GM19099 (cell line): ENCODE results near the gene GAB2.

Source experiments
- POLR2A ChIP-seq: IDR thresholded peaks from 3 replicates; pipeline ENCODE4 v1.6.1; 2011; ENCODE audit warnings: low read depth; ENCODE audit not compliant: insufficient read length; ENCODE audit errors: extremely low read depth

The GAB2 gene

DNA sequence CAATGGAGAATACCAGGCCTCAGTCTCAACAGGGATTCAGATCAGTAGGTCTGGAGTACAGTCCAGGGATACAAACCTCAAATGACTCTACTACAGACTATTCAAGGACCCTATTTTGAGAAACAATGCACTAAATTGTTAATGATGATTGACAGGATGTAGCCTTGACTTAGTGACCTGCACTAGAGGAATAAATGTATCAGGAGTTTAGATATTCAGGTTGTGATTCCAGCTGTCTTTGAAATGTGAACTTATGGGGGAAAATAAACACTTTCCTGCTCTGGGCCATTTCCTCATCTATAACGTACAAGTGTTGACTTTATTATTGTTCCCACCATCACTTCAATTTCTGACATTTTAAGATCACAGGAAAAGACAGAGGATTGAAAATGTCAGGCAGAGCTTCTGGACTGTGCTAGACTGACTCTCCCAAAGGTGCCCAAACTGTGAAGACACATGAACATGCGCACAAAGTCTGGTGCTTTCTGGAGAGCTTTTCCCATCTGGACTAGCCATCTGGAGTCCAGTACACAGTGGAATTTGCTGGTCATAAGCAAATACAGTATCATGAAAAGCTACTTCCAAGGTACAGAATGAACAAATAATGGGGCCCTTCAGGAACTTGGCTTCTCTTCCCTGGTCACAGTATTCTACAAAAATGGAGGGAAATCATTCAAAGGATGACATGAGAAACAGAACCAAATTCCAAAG is 118.5 kb downstream of the GAB2 start:
- no peak for TF ChIP-seq POLR2A

DNA sequence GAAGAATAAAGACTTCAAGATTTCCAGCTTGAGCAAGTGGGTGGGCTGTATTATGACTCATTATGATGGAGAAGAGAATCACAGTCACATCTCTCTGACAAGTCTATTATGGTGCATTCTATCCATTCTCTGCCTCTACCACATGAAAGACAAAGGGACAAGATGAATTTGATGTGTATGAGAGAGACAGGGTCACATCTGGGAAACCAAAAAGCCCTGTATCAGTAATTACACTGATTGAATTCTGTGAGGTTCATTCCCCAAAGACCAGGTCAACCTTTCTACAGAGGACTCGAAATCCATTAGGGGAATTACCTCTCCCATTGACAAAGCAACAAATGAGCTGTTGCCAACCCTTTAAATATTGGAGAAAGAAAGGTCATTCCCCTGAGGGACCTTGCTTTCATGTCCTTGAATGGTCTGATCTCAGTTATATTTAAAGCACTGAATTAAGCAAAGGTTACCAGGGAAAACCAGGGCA is 119.3 kb downstream of the GAB2 start:
- no peak for TF ChIP-seq POLR2A

DNA sequence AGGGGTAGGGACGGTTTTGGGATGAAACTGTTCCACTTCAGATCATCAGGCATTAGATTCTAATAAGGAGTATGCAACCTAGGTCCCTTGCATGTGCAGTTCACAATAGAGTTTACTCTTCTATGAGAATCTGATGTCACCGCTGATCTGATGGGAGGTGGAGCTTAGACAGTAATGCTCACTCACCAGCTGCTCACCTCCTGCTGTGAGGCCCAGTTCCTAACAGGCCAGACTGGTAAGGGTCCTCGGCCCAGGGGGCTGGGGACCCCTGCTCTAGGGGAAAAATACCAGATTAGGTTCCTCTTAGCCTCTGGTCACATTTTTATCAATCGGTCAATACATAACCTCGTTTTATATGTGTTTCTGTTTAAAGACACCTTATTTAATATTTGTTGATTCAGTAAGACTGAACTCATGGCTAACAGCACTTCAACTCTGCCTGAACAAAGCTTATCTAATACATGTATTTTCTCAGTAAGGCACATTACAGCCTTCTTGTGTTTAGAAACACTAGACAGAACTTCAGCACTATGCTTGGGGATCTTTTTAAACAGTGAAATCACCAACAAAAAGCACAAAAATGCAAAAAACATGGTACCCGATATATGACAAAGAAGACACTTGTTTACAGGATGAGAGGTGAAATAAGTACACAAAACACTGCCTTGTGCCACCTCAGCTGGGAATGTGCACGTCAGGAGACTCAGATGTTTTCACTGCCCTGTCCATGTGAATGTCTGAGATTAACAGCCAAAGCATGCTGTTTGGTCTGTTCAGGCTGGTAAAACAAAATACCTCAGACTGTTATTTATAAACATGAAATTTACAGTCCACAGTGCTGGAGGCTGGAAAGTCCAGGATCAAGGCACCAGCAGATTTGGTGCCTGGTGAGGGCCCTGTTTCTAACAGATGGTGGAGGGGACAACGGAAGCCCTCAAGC is 121.4 kb downstream of the GAB2 start:
- TF ChIP-seq POLR2A, result no peak

DNA sequence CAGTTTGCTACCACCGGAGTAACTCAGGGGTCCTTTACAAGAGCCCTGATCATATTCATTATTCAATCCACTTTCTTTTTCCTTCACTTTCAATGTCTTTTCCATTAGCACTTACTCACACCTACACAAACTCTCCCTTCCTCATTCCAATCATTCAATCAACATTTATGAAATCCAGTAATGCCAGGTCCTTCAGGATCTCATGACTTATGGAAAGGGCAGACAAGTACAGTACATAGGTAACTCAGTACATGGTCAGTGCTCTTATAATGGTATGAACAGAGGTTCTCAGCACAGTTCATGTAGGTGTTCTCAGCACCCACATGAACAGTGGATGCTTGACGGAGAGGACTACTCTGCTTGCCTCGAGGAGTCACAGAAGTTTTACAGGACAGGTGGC is 122.3 kb downstream of the GAB2 start:
- TF ChIP-seq POLR2A, result no peak

DNA sequence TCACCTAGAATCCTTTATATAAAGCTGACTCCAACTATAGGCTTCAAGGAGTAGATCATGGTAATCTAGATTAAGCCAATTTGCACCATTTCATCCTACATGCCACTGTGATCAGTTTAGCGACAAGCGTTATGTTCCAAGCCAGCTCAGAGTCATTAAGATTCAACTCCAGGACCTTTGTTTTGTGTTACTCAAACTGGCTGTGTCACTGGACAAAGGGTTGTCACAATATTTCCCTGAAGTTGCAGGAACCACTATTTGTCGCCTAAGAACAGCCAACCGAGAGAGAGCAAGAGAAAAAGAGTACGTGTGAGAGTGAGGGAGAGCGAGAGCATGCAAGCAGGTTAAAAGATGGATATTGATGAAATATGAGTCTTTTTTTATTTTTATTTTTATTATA is 124.1 kb downstream of the GAB2 start:
- TF ChIP-seq POLR2A, result no peak

DNA sequence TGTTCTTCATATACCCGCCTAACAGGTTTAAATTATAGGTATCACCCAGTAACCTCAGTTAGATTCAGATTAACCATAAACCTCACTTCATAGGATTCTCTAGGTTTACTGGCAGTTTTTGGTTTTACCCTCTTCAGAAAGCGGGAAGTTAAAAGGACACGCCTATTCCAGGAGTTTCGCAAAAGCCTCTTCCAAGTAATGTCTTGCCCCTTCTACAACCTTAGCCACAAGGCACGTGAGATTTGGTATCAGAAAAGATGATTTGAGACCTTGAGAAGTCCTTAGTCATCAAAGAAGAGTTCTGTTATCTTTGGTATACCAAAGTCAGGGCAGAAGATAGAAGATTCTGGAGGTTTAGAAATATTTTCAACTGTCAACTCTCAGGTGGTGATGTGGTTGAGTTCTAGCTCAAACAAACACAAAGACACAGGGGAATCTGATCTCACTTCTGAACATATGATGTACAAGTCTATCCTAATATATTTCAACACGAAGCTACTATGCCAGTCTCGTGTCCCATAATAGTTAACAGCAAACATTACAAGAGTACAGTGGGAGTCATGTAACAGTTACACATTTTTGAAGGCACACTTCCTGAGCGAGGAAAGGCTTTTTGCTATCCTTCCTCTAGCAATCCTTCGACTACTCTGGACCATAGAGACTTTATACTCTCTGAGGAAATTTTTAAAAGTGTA is 125.4 kb downstream of the GAB2 start:
- TF ChIP-seq POLR2A, result no peak

DNA sequence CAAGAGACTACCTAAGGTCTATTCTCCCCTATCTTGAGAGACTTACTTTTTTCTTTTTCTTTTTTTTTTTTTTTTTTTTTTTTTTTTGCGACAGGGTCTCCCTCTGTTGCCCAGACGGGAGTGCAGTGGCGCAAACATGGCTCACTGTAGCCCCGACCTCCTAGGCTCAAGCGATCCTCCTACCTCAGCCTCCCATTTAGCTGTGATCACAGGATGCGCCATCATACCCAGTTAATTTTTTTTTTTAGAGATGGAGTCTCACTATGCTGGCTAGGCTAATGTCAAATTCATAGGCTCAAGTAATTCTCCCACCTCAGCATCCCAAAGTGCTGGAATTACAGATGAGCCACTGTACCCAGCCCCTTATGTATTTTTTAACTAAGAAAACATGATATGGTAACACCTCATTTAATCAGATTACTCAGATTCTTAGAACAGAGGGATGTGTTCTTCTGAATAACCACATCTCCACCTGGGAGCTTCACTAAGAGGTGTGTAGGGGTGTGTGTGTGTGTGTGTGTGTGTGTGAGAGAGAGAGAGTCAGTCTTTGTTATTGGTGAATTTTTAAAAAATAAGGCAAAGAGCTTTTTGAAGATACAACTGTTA is 126.0 kb downstream of the GAB2 start:
- no peak for TF ChIP-seq POLR2A

DNA sequence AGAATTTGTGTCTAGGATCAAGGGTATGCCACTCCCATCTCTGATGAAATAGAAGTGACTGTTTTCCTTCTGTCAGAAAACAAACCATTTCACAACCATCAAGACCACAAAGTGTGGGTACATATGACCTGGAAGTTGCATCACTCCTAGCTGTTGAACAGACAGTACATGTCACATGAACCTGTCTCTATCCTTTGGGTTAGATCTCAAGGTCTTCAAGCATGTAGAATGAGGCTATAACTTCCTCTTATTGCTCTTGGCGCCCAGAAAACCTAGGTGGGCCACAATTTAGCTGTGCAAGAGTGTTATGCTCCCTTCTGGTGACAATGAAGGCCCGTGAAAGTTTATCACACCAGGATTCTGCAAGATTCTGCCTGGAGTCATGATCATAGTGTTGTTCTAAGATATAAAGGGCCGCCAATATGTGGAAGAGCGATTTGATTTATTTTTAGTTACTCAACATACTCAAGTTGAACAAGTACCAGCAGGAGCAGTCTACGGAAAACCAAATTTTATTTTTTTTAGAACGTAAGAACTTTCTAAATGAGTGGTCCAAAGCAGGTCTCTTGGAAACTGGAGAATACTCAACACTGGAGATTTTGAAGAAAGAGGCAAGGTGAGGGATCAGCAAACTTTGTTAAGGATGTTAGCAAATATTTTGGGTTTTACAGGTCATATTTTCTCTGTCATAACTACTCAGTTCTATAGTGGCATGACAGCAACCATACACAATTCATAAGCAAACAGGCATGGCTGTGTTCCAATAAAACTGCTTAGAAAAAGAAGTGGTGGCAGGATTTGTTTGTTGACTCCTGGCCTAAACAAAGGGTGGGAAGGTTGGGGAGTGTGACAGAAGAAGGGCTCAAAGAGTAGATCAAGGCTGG is 127.1 kb downstream of the GAB2 start:
- no peak for TF ChIP-seq POLR2A

DNA sequence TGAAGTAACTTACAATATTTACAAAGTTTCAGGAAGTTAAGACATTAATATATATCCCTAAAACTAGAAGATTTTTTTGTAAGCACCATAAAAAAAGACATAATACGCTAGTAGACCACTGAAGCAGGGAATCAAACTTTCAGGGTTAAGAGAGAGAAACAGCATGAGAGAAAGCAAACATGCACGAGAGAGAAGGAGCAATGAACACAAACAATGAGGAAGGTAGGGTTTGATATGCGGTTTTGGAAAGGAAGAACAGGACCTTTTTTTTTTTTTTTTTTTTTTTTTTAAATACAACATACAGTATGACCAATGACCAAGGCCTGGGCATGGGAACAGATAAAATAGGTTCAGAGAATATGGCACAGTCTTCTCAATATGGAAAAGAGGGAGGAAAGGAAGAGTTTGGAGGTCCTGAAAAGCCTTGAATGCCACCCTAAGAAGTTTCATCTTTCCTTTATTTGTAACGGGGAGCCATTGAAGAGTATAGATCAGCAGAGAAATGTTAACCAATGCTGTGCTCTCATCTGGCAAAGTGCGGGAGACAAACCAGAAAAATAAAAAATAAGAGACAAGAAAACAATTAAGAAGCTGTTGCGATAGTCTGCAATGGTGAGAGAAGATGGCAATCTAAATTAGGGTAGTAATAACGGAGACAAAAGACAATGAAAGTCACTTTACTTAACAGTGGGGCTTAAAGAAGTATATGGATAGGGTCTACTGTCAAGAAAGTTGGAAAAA is 127.9 kb downstream of the GAB2 start:
- TF ChIP-seq POLR2A, result no peak

DNA sequence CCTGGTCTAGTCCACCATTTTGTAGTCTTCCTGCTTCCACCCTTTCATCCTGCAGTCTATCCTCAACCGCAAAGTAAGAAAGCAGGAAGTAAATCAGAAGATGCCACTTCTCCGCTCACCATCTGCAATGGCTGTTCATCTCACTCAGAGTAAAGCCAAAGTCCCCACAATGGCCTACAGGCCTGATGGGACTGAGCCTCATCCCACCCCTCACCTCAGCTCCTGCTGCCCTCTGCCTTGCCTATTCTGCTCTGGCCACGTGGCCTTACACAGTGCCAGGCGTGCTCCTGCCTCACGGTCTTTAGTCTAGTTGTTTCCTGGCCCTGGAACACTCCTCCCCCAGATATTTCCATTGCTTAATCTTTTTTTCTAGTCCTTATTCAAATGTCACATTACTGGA is 133.4 kb downstream of the GAB2 start:
- TF ChIP-seq POLR2A, result no peak

DNA sequence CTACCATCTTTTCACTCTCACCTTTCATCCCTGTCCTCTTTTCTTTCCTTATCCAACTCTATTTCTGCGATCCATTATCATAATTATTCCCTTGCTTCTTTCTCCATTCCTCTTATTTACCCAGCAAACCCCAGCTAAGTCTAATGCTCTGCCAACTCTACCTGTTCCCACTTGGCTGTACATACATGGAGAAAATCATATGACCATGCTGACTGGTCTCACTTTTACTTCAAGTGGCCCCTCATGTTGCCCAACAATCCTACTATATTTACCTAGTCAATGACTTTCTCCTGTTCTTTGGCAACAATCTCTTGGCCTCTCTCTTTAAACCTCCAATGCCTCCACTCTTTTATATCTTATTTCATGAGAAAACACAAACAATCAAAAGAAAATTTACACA is 134.8 kb downstream of the GAB2 start:
- TF ChIP-seq POLR2A, result no peak

DNA sequence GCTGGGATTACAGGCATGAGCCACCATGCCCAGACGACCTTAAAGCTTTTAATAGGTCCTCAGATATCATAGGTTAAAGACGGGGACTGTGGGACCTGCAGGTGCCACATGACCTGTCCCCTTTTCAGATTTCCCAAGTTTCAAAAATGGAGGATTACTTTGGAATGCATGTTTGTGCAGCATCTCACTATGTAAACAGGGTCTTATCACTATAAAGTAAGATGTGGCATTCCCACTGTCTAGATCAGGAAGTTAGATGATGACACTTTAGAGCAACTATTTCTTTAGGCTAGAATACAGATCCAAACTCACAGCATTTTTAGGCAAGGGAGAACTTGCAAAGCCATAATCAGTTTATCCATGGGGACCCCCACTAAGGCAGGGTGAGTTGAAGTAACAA is 136.1 kb downstream of the GAB2 start:
- TF ChIP-seq POLR2A, result no peak

DNA sequence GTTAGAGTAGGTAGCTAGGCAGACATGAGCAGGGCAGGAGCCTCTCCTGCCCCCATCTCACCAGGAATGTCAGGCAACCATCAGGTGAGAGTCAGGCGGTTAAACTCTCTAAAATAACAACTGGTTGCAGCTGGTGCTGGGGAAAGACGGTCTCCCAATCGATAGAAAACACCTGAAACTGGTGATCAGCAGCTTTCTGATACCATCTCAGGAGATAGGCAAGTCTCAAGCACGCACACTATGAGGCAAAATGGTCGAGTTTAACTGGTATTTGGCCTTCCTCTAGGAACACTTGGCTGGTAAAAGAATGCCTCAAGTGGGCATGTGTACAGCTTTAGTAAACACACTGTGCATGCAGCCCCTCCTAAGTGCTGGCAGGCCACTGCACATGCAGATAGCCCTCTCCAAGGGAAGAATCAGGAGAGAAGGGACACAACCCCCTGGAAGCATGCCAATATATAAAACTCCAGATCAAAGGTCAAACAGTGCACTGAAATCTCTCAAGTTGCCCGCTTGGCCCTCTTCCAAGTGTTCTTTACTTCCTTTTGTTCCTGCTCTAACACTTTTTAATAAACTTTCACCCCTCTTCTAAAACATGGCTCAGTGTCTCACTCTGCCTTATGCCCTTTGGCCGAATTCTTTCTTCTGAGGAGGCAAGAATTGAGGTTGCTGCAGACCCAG is 140.2 kb downstream of the GAB2 start:
- TF ChIP-seq POLR2A, result no peak
